Neural progenitor cell (in vitro differentiated cells): ENCODE measurements around the gene ITSN1.

ENCODE experiments used
- EZH2 ChIP-seq: fragments of 200-600 bp; sonication (generic); IDR thresholded peaks from 2 replicates; pipeline ENCODE4 v1.6.1; 2017; ENCODE audit warnings: antibody characterized with exemption, mild to moderate bottlenecking, moderate library complexity
- TF ChIP-seq, protein P1 (sequence below): fragments of 200-600 bp; sonication (generic); IDR thresholded peaks from 2 replicates; pipeline ENCODE4 v1.5.1; 2017; ENCODE audit warnings: antibody characterized with exemption, mild to moderate bottlenecking

DNA sequence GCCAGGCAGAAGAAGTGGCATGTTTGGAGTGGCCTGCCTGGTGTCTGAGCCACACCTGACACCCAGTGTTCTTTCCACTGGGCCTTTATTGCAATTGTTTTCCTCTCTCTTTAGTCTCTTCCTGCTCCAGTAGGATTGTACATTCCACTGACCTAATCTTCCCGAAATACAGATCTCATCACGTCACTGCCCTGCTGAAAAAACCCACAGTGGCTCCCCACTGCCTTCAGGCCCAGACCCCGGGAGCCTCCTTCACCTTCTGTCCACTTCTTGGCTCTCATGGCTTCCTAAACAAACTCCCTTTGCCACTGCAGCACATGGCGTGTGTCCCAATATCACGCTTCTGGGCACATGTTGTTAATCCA lies 298.6 kb downstream of the ITSN1 start:
- TF ChIP-seq, protein P1, sequence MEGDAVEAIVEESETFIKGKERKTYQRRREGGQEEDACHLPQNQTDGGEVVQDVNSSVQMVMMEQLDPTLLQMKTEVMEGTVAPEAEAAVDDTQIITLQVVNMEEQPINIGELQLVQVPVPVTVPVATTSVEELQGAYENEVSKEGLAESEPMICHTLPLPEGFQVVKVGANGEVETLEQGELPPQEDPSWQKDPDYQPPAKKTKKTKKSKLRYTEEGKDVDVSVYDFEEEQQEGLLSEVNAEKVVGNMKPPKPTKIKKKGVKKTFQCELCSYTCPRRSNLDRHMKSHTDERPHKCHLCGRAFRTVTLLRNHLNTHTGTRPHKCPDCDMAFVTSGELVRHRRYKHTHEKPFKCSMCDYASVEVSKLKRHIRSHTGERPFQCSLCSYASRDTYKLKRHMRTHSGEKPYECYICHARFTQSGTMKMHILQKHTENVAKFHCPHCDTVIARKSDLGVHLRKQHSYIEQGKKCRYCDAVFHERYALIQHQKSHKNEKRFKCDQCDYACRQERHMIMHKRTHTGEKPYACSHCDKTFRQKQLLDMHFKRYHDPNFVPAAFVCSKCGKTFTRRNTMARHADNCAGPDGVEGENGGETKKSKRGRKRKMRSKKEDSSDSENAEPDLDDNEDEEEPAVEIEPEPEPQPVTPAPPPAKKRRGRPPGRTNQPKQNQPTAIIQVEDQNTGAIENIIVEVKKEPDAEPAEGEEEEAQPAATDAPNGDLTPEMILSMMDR: no peak
- TF ChIP-seq EZH2: no peak
